Mesothelial cell of epicardium (in vitro differentiated cells): ENCODE data around the gene MBLAC1. TPM values are rescaled to one million over a fixed set of nuclear protein-coding genes. Genes with fewer than 3 reads are reported as not detected.

ENCODE experiments used
- DNase-seq, 2 experiments: peaks; one replicate each; pipeline ENCODE4 v3.0.0; 2021; ENCODE audit warnings: low spot score in 2 of 2; ENCODE audit not compliant: unreplicated experiment in 2 of 2
- H3K27ac Mint-ChIP-seq: 2 replicates; pipeline ENCODE4 v1.8.0; 2021; ENCODE audit warnings: mixed read lengths
- H3K27me3 Mint-ChIP-seq: 2 replicates; pipeline ENCODE4 v1.8.0; 2021; ENCODE audit warnings: low read depth, mixed read lengths
- H3K36me3 Mint-ChIP-seq: 2 replicates; pipeline ENCODE4 v1.8.0; 2021; ENCODE audit warnings: mixed read lengths
- H3K4me1 Mint-ChIP-seq: 2 replicates; pipeline ENCODE4 v1.8.0; 2021; ENCODE audit warnings: mixed read lengths
- H3K4me3 Mint-ChIP-seq: 2 replicates; pipeline ENCODE4 v1.8.0; 2021; ENCODE audit warnings: mild to moderate bottlenecking, moderate library complexity, mixed read lengths
- H3K9me3 Mint-ChIP-seq: 2 replicates; pipeline ENCODE4 v1.8.0; 2021; ENCODE audit warnings: mixed read lengths
- CTCF ChIP-seq: fragments of 200-600 bp; sonication (generic); IDR thresholded peaks from one replicate; pipeline ENCODE4 v1.5.0; 2021; ENCODE audit warnings: antibody characterized with exemption; ENCODE audit not compliant: unreplicated experiment
- total RNA-seq: library from RNA; stranded (reverse); gene quantifications from 3 replicates; pipeline ENCODE4 v1.2.1, GENCODE V29; 2021

The MBLAC1 gene
- total RNA-seq, 1 donor from 2014 or later, result 3.5 TPM

- no peak for DNase-seq
- H3K9me3 Mint-ChIP-seq, result no peaks in the 10 kb centered on the region
- H3K36me3 Mint-ChIP-seq, result peaks cover 19% of the 10 kb centered on the region
- H3K4me1 Mint-ChIP-seq, result peaks cover 9% of the 10 kb centered on the region
- no peak overlapping the region for H3K27ac Mint-ChIP-seq
- no peaks in the 10 kb centered on the region for H3K27me3 Mint-ChIP-seq
- H3K4me3 Mint-ChIP-seq, result no peak overlapping the region
- TF ChIP-seq CTCF, result no peak
Observed at GRCh38 chr7:100115026-100115425, 11.7 kb upstream of the MBLAC1 start.

GRCh38 chr7:100118388-100119071, 8.2 kb upstream of the MBLAC1 start:
- Mint-ChIP-seq H3K36me3 (peaks cover 11% of the 10 kb centered on the region), H3K9me3 (no peaks in the 10 kb centered on the region), H3K27ac (peak overlapping the region; percentile 99), H3K4me3 (peak overlapping the region; percentile 94), H3K27me3 (no peaks in the 10 kb centered on the region), H3K4me1 (peaks cover 17% of the 10 kb centered on the region)
- TF ChIP-seq CTCF, result no peak
- DNase-seq, result no peak

GRCh38 chr7:100119072-100119969, 7.4 kb upstream of the MBLAC1 start, which contains the start of the genes CNPY4 and TAF6:
Gene CNPY4 (plus strand): TSS chr7:100119634. CDS start chr7:100119745, 111 bp downstream.
Gene TAF6 (minus strand): TSS chr7:100119358. CDS start chr7:100114209, 5,149 bp downstream.
- TF ChIP-seq CTCF, result no peak
- peak; percentile 91 to 94 for DNase-seq
- H3K27me3 Mint-ChIP-seq, result no peaks in the 10 kb centered on the region
- peaks cover 8% of the 10 kb centered on the region for H3K36me3 Mint-ChIP-seq
- H3K9me3 Mint-ChIP-seq, result no peaks in the 10 kb centered on the region
- peak within 1 kb of the TSS; percentile 94 for H3K4me3 Mint-ChIP-seq
- peaks cover 17% of the 10 kb centered on the region for H3K4me1 Mint-ChIP-seq
- peak within 1 kb of the TSS; percentile 99 for H3K27ac Mint-ChIP-seq

GRCh38 chr7:100119970-100120732, 6.6 kb upstream of the MBLAC1 start:
- H3K27ac Mint-ChIP-seq, result peak overlapping the region; percentile 99
- H3K27me3 Mint-ChIP-seq, result no peaks in the 10 kb centered on the region

More at GRCh38 chr7:100119970-100120732, 6.6 kb upstream of the MBLAC1 start:
- H3K4me3 Mint-ChIP-seq, result peak overlapping the region; percentile 94
- H3K36me3 Mint-ChIP-seq, result peaks cover 8% of the 10 kb centered on the region
- DNase-seq, result peak in 1 of 2 experiments; percentile 69
- no peaks in the 10 kb centered on the region for H3K9me3 Mint-ChIP-seq
- no peak for TF ChIP-seq CTCF
- H3K4me1 Mint-ChIP-seq, result peaks cover 17% of the 10 kb centered on the region
